Esophagus muscularis mucosa (tissue), 4 donors: ENCODE data around the gene FNDC1. TPM values are rescaled to one million over a fixed set of nuclear protein-coding genes. Genes with fewer than 3 reads are reported as not detected.

Experiments used
- DNase-seq: peaks from one replicate; pipeline ENCODE4 v3.0.0-alpha.2; 2017; ENCODE audit errors: extremely low spot score
- H3K27ac ChIP-seq, 4 donors: fragments of 200-600 bp; sonication (generic); replicated peaks in 1 of 4; 1 replicate in 3 of 4; 2 replicates in 1 of 4; pipeline ENCODE4 v1.5.1; 2016 to 2019; ENCODE audit warnings: mild to moderate bottlenecking in 1 of 4
- H3K27me3 ChIP-seq, 4 donors: fragments of 200-600 bp; sonication (generic); one replicate each; pipeline versions ENCODE4 v1.5.1 to v1.6.0; 2016 to 2019
- H3K36me3 ChIP-seq, 4 donors: fragments of 200-600 bp; sonication (generic); one replicate each; pipeline ENCODE4 v1.5.1; 2016 to 2019
- H3K4me1 ChIP-seq, 4 donors: fragments of 200-600 bp; sonication (generic); one replicate each; pipeline ENCODE4 v1.5.1; 2016 to 2019
- H3K4me3 ChIP-seq, 4 donors: fragments of 200-600 bp; sonication (generic); 1 replicate in 2 of 4; 2 replicates in 2 of 4; pipeline ENCODE4 v1.5.1; 2016 to 2019; ENCODE audit warnings: mild to moderate bottlenecking in 4 of 4, moderate library complexity in 1 of 4
- H3K9me3 ChIP-seq, 4 donors: fragments of 200-600 bp; sonication (generic); 1 replicate in 3 of 4; 2 replicates in 1 of 4; pipeline ENCODE4 v1.5.1; 2016 to 2019
- CTCF ChIP-seq, 3 experiments: fragments of 200-600 bp in 2 of 3; fragments of 450-650 bp in 1 of 3; sonication (generic) in 2 of 3; IDR thresholded peaks; one replicate each; pipeline ENCODE4 v1.5.1; 2017 to 2019; ENCODE audit warnings: antibody characterized with exemption in 3 of 3, mild to moderate bottlenecking in 2 of 3, moderate library complexity in 1 of 3
- EP300 ChIP-seq: sonication (generic); formaldehyde crosslinking; IDR thresholded peaks from one replicate; pipeline ENCODE4 v1.6.1; 2017; ENCODE audit warnings: antibody characterized with exemption
- POLR2A ChIP-seq: fragments of 450-650 bp; IDR thresholded peaks from one replicate; pipeline ENCODE4 v1.6.1; 2017; ENCODE audit warnings: antibody characterized with exemption, moderate library complexity, mild to moderate bottlenecking, low read depth
- POLR2AphosphoS5 ChIP-seq, 2 donors: sonication (generic); formaldehyde crosslinking; IDR thresholded peaks; one replicate each; pipeline ENCODE4 v1.6.1; 2017; ENCODE audit warnings: antibody characterized with exemption in 2 of 2
- WGBS: methylation state at CpG from one replicate; pipeline ENCODE4 v1.1.5; 2018; 5-methylcytosine and 5-hydroxymethylcytosine counted together
- intact Hi-C: fragments of 100-400 bp; cut with DNase I; formaldehyde crosslinking; loops from one replicate; pipeline ENCODE4 v1.15.1; 2023
- total RNA-seq, 4 donors: library from RNA; depleted of rRNA; stranded (reverse); fragments of >200 nt; gene quantifications; one replicate each; pipeline versions ENCODE4 v1.1.0 to v1.2.1, GENCODE V29; 2016

The FNDC1 gene
- total RNA-seq, 4 donors from 2014 or later: 0.84 to 11.2 (median 2.7) TPM

- H3K27ac ChIP-seq: no peak overlapping the region
- H3K36me3 ChIP-seq: no peaks in the 10 kb centered on the region
- DNase-seq: peak; percentile 90
- WGBS: 85% methylated on average over 6 of the region's 6 CpGs
- H3K4me3 ChIP-seq: no peak overlapping the region
- no peak for TF ChIP-seq EP300
- TF ChIP-seq POLR2A: no peak
- no peak for TF ChIP-seq CTCF (IDR thresholded peaks at IDR 0.05)
- no peak for TF ChIP-seq POLR2AphosphoS5 (IDR thresholded peaks at IDR 0.05)
- peaks cover 0 to 20% (median 5%) of the 10 kb centered on the region in 4 donors for H3K4me1 ChIP-seq
- no peaks in the 10 kb centered on the region for H3K9me3 ChIP-seq
- intact Hi-C loops: no loop called here
- H3K27me3 ChIP-seq: no peaks in the 10 kb centered on the region
These were observed 20.6 kb upstream of the FNDC1 start for GRCh38 chr6:159148641-159149040.

- no peak for DNase-seq
- H3K27me3 ChIP-seq: no peaks in the 10 kb centered on the region
- H3K4me1 ChIP-seq: peaks cover 0 to 20% (median 5%) of the 10 kb centered on the region in 4 donors
- TF ChIP-seq POLR2A: no peak
- no peak for TF ChIP-seq EP300
- no peaks in the 10 kb centered on the region for H3K9me3 ChIP-seq
- H3K36me3 ChIP-seq: no peaks in the 10 kb centered on the region
- H3K27ac ChIP-seq: no peak overlapping the region
- WGBS: 87% methylated on average over 8 of the region's 8 CpGs
- intact Hi-C loops: no loop called here
- H3K4me3 ChIP-seq: no peak overlapping the region
These were observed 19.6 kb upstream of the FNDC1 start for GRCh38 chr6:159149641-159150040.

GRCh38 chr6:159151266-159151855 lies 17.8 kb upstream of the FNDC1 start:
- peaks cover 0 to 9% (median 3%) of the 10 kb centered on the region in 4 donors for H3K9me3 ChIP-seq
- WGBS: 33% methylated on average over 7 of the region's 7 CpGs
- DNase-seq: no peak
- peaks cover 0 to 20% (median 5%) of the 10 kb centered on the region in 4 donors for H3K4me1 ChIP-seq
- no peak overlapping the region for H3K4me3 ChIP-seq
- intact Hi-C loops: no loop called here
- H3K27me3 ChIP-seq: no peaks in the 10 kb centered on the region
- no peaks in the 10 kb centered on the region for H3K36me3 ChIP-seq
- TF ChIP-seq POLR2AphosphoS5 (IDR thresholded peaks at IDR 0.05): no peak
- peak; percentile 74 to 89 (median 81) for TF ChIP-seq CTCF (IDR thresholded peaks at IDR 0.05)
- no peak overlapping the region for H3K27ac ChIP-seq

- no peak for DNase-seq
- Histone ChIP-seq H3K4me1 (peaks cover 0 to 20% (median 5%) of the 10 kb centered on the region in 4 donors), H3K27me3 (no peaks in the 10 kb centered on the region), H3K36me3 (no peaks in the 10 kb centered on the region), H3K4me3 (no peak overlapping the region), H3K9me3 (peaks cover 0 to 15% (median 3%) of the 10 kb centered on the region in 4 donors), H3K27ac (no peak overlapping the region)
- intact Hi-C loops: no loop called here
- 52% methylated on average over 1 of the region's 1 CpG for WGBS
- TF ChIP-seq CTCF (IDR thresholded peaks at IDR 0.05) (no peak), POLR2A (no peak), EP300 (no peak), POLR2AphosphoS5 (IDR thresholded peaks at IDR 0.05) (no peak)
These were observed 17.2 kb upstream of the FNDC1 start for GRCh38 chr6:159152041-159152440.

GRCh38 chr6:159152782-159153181 lies 16.4 kb upstream of the FNDC1 start:
- no peak overlapping the region for H3K27ac ChIP-seq
- no peaks in the 10 kb centered on the region for H3K27me3 ChIP-seq
- TF ChIP-seq CTCF (IDR thresholded peaks at IDR 0.05): no peak
- TF ChIP-seq POLR2A: no peak
- no peak for TF ChIP-seq EP300
- TF ChIP-seq POLR2AphosphoS5 (IDR thresholded peaks at IDR 0.05): no peak
- no peak overlapping the region for H3K4me3 ChIP-seq
- intact Hi-C loops: no loop called here
- no peak for DNase-seq
- peaks cover 0 to 15% (median 3%) of the 10 kb centered on the region in 4 donors for H3K9me3 ChIP-seq
- WGBS: 41% methylated on average over 2 of the region's 2 CpGs
- H3K4me1 ChIP-seq: peaks cover 0 to 20% (median 5%) of the 10 kb centered on the region in 4 donors
- no peaks in the 10 kb centered on the region for H3K36me3 ChIP-seq
